ENCODE data around the gene MEN1. TPM values are rescaled to one million over a fixed set of nuclear protein-coding genes. Genes with fewer than 3 reads are reported as not detected.

MEN1 gene
- total and polyA plus RNA-seq, 9 of the 15 experiments (the other 6 are each of a cell fraction or from before 2014, with no cell fraction given) = 3.4 to 57.2 (median 19.3) TPM

- TF ChIP-seq TOE1 (IDR thresholded peaks at IDR 0.05; ENCODE audit: borderline replicate concordance) (no peak), TOE1 (CRISPR knock-in tag; IDR thresholded peaks at IDR 0.05; ENCODE audit: borderline replicate concordance, low read depth) (0 out of 2 replicates have a peak, but pooled peaks have one; percentile 58), MAX (CRISPR knock-in tag; IDR thresholded peaks at IDR 0.05) (peak; percentile 75), L3MBTL2 (IDR thresholded peaks at IDR 0.05) (peak; percentile 97), STAT6 (CRISPR knock-in tag; IDR thresholded peaks at IDR 0.05) (no peak), MCM3 (IDR thresholded peaks at IDR 0.05) (no peak), ZC3H4 (CRISPR knock-in tag; IDR thresholded peaks at IDR 0.05; ENCODE audit: borderline replicate concordance) (0 out of 2 replicates have a peak, but pooled peaks have one; percentile 9), PHF8 (IDR thresholded peaks at IDR 0.05; ENCODE audit: borderline replicate concordance, low read length) (peak; percentile 46; the same call in 1 of the 2 replicates), ZBTB7A (IDR thresholded peaks at IDR 0.05; ENCODE audit: borderline replicate concordance, control insufficient read depth, low read depth, low read length) (peak; percentile 36; the same call in 1 of the 2 replicates), ARID1B (IDR thresholded peaks at IDR 0.05) (peak; percentile 56), JUND (IDR thresholded peaks at IDR 0.05; ENCODE audit: borderline replicate concordance, low read depth, low read length) (peak; percentile 17; the same call in 1 of the 2 replicates), JUND (tag; IDR thresholded peaks at IDR 0.05; ENCODE audit: borderline replicate concordance, low read depth, low read length) (peak; percentile 33; the same call in 2 of the 3 replicates), ATF7 (IDR thresholded peaks at IDR 0.05) (0 out of 2 replicates have a peak, but pooled peaks have one; percentile 13), ZNF263 (CRISPR knock-in tag; IDR thresholded peaks at IDR 0.05; ENCODE audit: borderline replicate concordance) (0 out of 2 replicates have a peak, but pooled peaks have one; percentile 30), REST (IDR thresholded peaks at IDR 0.05; ENCODE audit: borderline replicate concordance) (no peak), REST (CRISPR knock-in tag; IDR thresholded peaks at IDR 0.05; ENCODE audit: low read depth) (no peak), MEIS2 (IDR thresholded peaks at IDR 0.05; ENCODE audit: partially characterized antibody) (no peak)
Measured at GRCh38 chr11:64754124-64754918, 56.0 kb downstream of the MEN1 start (continued).
